ENCODE measurements around the gene AGAP1. TPM values are rescaled to one million over a fixed set of nuclear protein-coding genes. Genes with fewer than 3 reads are reported as not detected.

AGAP1 gene
- total and polyA plus RNA-seq, 2 donors (not counting 3 experiments of a cell fraction or from before 2014, with no cell fraction given), result 10.2 to 20.9 TPM

- dilution Hi-C loops (cut with MboI; ENCODE audit: extremely low pct_ligation_motif_present, low sequenced_read_pairs) (no loop called here), intact Hi-C loops (cut with micrococcal nuclease) (no loop called here)
- Histone ChIP-seq H4K20me1 (replicated peaks; ENCODE audit: control insufficient read depth, extremely low read depth, insufficient read depth, low read length) (no peaks in the 10 kb centered on the region), H3K4me1 (ENCODE audit: control insufficient read depth, extremely low read depth, insufficient read depth, low read length) (peaks cover 2% of the 10 kb centered on the region), H3K79me2 (ENCODE audit: control insufficient read depth, insufficient read depth, low read length) (peaks cover 7% of the 10 kb centered on the region), H3K27me3 (ENCODE audit: control insufficient read depth in 2 of 2, insufficient read depth in 2 of 2, low read length in 2 of 2) (no peaks in the 10 kb centered on the region), H2AFZ (ENCODE audit: low read depth, low read length) (no peak overlapping the region), H3K27ac (ENCODE audit: insufficient read depth, low read depth, low read length) (no peak overlapping the region), H3K4me2 (ENCODE audit: insufficient read depth, low read length) (no peak overlapping the region), H3K9me1 (replicated peaks; ENCODE audit: control insufficient read depth, extremely low read depth, insufficient read depth, low read length) (no peaks in the 10 kb centered on the region), H3K9me3 (replicated peaks; ENCODE audit: control insufficient read depth, insufficient read depth, low read length) (no peaks in the 10 kb centered on the region), H3K36me3 (ENCODE audit: control insufficient read depth in 2 of 2, extremely low read depth in 1 of 2, insufficient read depth in 2 of 2, low read length in 2 of 2) (no peaks in the 10 kb centered on the region), H3K4me3 (replicated peaks in 1 of 3; ENCODE audit: insufficient read depth in 1 of 3, low read depth in 1 of 3, low read length in 3 of 3) (no peak overlapping the region), H3K9ac (replicated peaks; ENCODE audit: extremely low read depth, insufficient read depth, low read length) (no peak overlapping the region)
- FAIRE-seq (no peak), DNase-seq (ENCODE audit: low read depth, low spot score) (no peak)
- TF ChIP-seq FOS (IDR thresholded peaks at IDR 0.05; ENCODE audit: borderline replicate concordance, insufficient read depth, low read length) (no peak), EZH2 (IDR thresholded peaks at IDR 0.05; ENCODE audit: borderline replicate concordance, low read depth, low read length, severe bottlenecking) (no peak)
- no TSS peak for BruUV-seq (replicated peaks)
- CTCF ChIA-PET, result no interaction called here
- POLR2A ChIA-PET, result no interaction called here
These were observed 29.8 kb downstream of the AGAP1 start for GRCh38 chr2:235523486-235524150.

DNA sequence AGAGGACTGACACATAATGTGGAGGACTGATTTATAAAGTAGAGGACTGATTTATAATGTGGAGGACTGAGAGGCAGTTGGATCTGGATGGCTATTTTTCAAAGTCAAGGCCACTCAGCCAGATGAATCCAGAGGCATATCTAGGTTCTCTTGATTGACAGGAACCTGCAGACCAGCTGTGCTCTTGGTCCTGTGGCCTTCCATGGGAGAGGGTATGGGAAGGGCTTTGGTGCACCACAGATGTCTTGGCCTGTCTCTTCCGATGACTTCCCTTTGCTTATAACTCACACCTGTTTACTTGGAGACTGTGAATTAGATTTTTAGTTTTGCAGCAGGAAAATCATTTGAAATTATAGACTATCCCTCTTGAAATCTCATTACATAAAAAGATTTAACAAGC lies 32.3 kb downstream of the AGAP1 start:
- TF ChIP-seq, protein P1, sequence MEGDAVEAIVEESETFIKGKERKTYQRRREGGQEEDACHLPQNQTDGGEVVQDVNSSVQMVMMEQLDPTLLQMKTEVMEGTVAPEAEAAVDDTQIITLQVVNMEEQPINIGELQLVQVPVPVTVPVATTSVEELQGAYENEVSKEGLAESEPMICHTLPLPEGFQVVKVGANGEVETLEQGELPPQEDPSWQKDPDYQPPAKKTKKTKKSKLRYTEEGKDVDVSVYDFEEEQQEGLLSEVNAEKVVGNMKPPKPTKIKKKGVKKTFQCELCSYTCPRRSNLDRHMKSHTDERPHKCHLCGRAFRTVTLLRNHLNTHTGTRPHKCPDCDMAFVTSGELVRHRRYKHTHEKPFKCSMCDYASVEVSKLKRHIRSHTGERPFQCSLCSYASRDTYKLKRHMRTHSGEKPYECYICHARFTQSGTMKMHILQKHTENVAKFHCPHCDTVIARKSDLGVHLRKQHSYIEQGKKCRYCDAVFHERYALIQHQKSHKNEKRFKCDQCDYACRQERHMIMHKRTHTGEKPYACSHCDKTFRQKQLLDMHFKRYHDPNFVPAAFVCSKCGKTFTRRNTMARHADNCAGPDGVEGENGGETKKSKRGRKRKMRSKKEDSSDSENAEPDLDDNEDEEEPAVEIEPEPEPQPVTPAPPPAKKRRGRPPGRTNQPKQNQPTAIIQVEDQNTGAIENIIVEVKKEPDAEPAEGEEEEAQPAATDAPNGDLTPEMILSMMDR (IDR thresholded peaks at IDR 0.05; ENCODE audit: extremely low read depth in 1 of 2, insufficient read depth in 1 of 2, low read depth in 1 of 2, low read length in 2 of 2), result no peak
- TF ChIP-seq FOS (IDR thresholded peaks at IDR 0.05; ENCODE audit: borderline replicate concordance, insufficient read depth, low read length) (no peak), EZH2 (IDR thresholded peaks at IDR 0.05; ENCODE audit: borderline replicate concordance, low read depth, low read length, severe bottlenecking) (no peak), POLR2AphosphoS5 (IDR thresholded peaks at IDR 0.05; ENCODE audit: insufficient read depth, low read depth, low read length) (no peak), JUN (IDR thresholded peaks at IDR 0.05; ENCODE audit: borderline replicate concordance, insufficient read depth, insufficient read length, low read depth) (no peak), GATA2 (IDR thresholded peaks at IDR 0.05; ENCODE audit: insufficient read depth, insufficient read length, low read depth, low read length) (no peak), POLR2A (IDR thresholded peaks at IDR 0.05; ENCODE audit: low read depth, low read length) (no peak), MAX (IDR thresholded peaks at IDR 0.05; ENCODE audit: insufficient read depth, insufficient read length) (no peak), MYC (IDR thresholded peaks at IDR 0.05; ENCODE audit: low read depth, low read length) (no peak)
- no TSS peak for BruUV-seq (replicated peaks)
- Histone ChIP-seq H3K9ac (replicated peaks; ENCODE audit: extremely low read depth, insufficient read depth, low read length) (no peak overlapping the region), H3K4me2 (ENCODE audit: insufficient read depth, low read length) (no peak overlapping the region), H4K20me1 (replicated peaks; ENCODE audit: control insufficient read depth, extremely low read depth, insufficient read depth, low read length) (peaks cover 5% of the 10 kb centered on the region), H3K9me3 (replicated peaks; ENCODE audit: control insufficient read depth, insufficient read depth, low read length) (no peaks in the 10 kb centered on the region), H3K27ac (ENCODE audit: insufficient read depth, low read depth, low read length) (no peak overlapping the region), H3K27me3 (ENCODE audit: control insufficient read depth in 2 of 2, insufficient read depth in 2 of 2, low read length in 2 of 2) (no peaks in the 10 kb centered on the region), H3K4me1 (ENCODE audit: control insufficient read depth, extremely low read depth, insufficient read depth, low read length) (no peaks in the 10 kb centered on the region), H3K79me2 (ENCODE audit: control insufficient read depth, insufficient read depth, low read length) (peaks cover 9% of the 10 kb centered on the region), H2AFZ (ENCODE audit: low read depth, low read length) (no peak overlapping the region), H3K4me3 (replicated peaks in 1 of 3; ENCODE audit: insufficient read depth in 1 of 3, low read depth in 1 of 3, low read length in 3 of 3) (no peak overlapping the region), H3K9me1 (replicated peaks; ENCODE audit: control insufficient read depth, extremely low read depth, insufficient read depth, low read length) (no peaks in the 10 kb centered on the region), H3K36me3 (ENCODE audit: control insufficient read depth in 2 of 2, extremely low read depth in 1 of 2, insufficient read depth in 2 of 2, low read length in 2 of 2) (no peaks in the 10 kb centered on the region)
- DNase-seq (ENCODE audit: low read depth, low spot score), result no peak
- POLR2A ChIA-PET, result no interaction called here
- dilution Hi-C loops (cut with MboI; ENCODE audit: extremely low pct_ligation_motif_present, low sequenced_read_pairs) (no loop called here), intact Hi-C loops (cut with micrococcal nuclease) (no loop called here)
- FAIRE-seq, result no peak
- CTCF ChIA-PET, result no interaction called here

Data from endothelial cell of umbilical vein (primary cell).